ENCODE data around the gene SLC6A1.

GRCh38 chr3:10985181-10985580 lies 7.4 kb upstream of the SLC6A1 start:
- no peak for TF ChIP-seq PRPF4 (IDR thresholded peaks at IDR 0.05; ENCODE audit: low read depth, low read length, poor library complexity, severe bottlenecking)
- no peak for TF ChIP-seq NFE2L1 (CRISPR knock-in tag; IDR thresholded peaks at IDR 0.05; ENCODE audit: borderline replicate concordance)

All from HepG2 (cell line).